Mesothelial cell of epicardium (in vitro differentiated cells): Measurements from ENCODE around the gene STK17A. TPM values are rescaled to one million over a fixed set of nuclear protein-coding genes. Genes with fewer than 3 reads are reported as not detected.

Source experiments
- DNase-seq, 2 experiments: peaks; one replicate each; pipeline ENCODE4 v3.0.0; 2021; ENCODE audit warnings: low spot score in 2 of 2; ENCODE audit not compliant: unreplicated experiment in 2 of 2
- H3K27ac Mint-ChIP-seq: 2 replicates; pipeline ENCODE4 v1.8.0; 2021; ENCODE audit warnings: mixed read lengths
- H3K27me3 Mint-ChIP-seq: 2 replicates; pipeline ENCODE4 v1.8.0; 2021; ENCODE audit warnings: low read depth, mixed read lengths
- H3K36me3 Mint-ChIP-seq: 2 replicates; pipeline ENCODE4 v1.8.0; 2021; ENCODE audit warnings: mixed read lengths
- H3K4me1 Mint-ChIP-seq: 2 replicates; pipeline ENCODE4 v1.8.0; 2021; ENCODE audit warnings: mixed read lengths
- H3K4me3 Mint-ChIP-seq: 2 replicates; pipeline ENCODE4 v1.8.0; 2021; ENCODE audit warnings: mild to moderate bottlenecking, moderate library complexity, mixed read lengths
- H3K9me3 Mint-ChIP-seq: 2 replicates; pipeline ENCODE4 v1.8.0; 2021; ENCODE audit warnings: mixed read lengths
- CTCF ChIP-seq: fragments of 200-600 bp; sonication (generic); IDR thresholded peaks from one replicate; pipeline ENCODE4 v1.5.0; 2021; ENCODE audit warnings: antibody characterized with exemption; ENCODE audit not compliant: unreplicated experiment
- total RNA-seq: library from RNA; stranded (reverse); gene quantifications from 3 replicates; pipeline ENCODE4 v1.2.1, GENCODE V29; 2021

STK17A gene
- total RNA-seq, 1 donor from 2014 or later: 9.3 TPM

DNA sequence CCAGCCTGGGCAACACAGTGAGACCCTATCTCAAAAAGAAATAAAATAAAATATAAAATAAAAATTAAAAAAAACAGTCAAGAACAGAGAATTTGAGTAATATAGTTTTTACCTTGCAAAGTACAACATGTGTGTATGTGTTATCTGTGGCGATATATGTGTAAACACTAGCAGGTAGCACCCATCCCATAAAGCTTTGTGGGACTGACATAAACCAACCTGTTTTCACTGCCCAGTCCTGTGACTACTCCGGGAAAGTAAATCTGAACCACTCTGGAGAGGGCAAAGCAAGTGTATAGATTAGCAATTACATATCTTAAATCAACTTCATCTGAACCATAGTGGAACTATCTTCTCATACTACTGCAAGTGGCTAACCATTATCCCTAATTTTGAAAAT is 74.1 kb downstream of the STK17A start:
- no peak for TF ChIP-seq CTCF
- Mint-ChIP-seq H3K9me3 (no peaks in the 10 kb centered on the region), H3K36me3 (peaks cover 19% of the 10 kb centered on the region), H3K4me1 (no peaks in the 10 kb centered on the region), H3K4me3 (no peak overlapping the region), H3K27ac (no peak overlapping the region), H3K27me3 (no peaks in the 10 kb centered on the region)
- no peak for DNase-seq

- Mint-ChIP-seq H3K27me3 (no peaks in the 10 kb centered on the region), H3K36me3 (peaks cover 21% of the 10 kb centered on the region), H3K9me3 (no peaks in the 10 kb centered on the region), H3K27ac (peak overlapping the region; percentile 23), H3K4me1 (no peaks in the 10 kb centered on the region), H3K4me3 (no peak overlapping the region)
- no peak for DNase-seq
- no peak for TF ChIP-seq CTCF
Observed at GRCh38 chr7:43658718-43659548, 76.0 kb downstream of the STK17A start.

GRCh38 chr7:43659549-43659896 is 76.6 kb downstream of the STK17A start:
- Mint-ChIP-seq H3K9me3 (no peaks in the 10 kb centered on the region), H3K4me1 (no peaks in the 10 kb centered on the region), H3K27ac (no peak overlapping the region), H3K36me3 (peaks cover 21% of the 10 kb centered on the region), H3K4me3 (no peak overlapping the region), H3K27me3 (no peaks in the 10 kb centered on the region)
- no peak for DNase-seq
- no peak for TF ChIP-seq CTCF

DNA sequence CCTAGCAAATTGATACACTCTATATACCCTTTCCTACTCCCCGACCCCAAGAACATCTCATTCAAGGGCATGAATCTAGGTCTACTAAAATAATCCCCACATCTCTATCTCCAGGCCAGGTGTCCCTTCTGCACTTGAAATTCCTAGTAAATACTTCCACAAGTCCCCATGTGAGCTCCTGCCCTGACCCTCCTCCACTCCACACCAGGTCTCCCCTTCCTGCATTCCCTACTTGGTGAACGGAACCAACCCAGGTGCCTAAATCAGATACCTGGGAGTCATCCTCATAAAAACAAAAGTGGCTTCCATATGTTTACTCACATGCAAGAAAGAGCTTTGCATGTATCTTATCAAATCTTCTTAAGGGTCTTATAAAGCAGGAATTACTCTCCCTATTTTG is 77.2 kb downstream of the STK17A start:
- TF ChIP-seq CTCF: no peak
- peaks cover 24% of the 10 kb centered on the region for H3K36me3 Mint-ChIP-seq
- DNase-seq: no peak
- no peak overlapping the region for H3K27ac Mint-ChIP-seq
- no peaks in the 10 kb centered on the region for H3K4me1 Mint-ChIP-seq
- H3K4me3 Mint-ChIP-seq: no peak overlapping the region
- no peaks in the 10 kb centered on the region for H3K27me3 Mint-ChIP-seq
- no peaks in the 10 kb centered on the region for H3K9me3 Mint-ChIP-seq

DNA sequence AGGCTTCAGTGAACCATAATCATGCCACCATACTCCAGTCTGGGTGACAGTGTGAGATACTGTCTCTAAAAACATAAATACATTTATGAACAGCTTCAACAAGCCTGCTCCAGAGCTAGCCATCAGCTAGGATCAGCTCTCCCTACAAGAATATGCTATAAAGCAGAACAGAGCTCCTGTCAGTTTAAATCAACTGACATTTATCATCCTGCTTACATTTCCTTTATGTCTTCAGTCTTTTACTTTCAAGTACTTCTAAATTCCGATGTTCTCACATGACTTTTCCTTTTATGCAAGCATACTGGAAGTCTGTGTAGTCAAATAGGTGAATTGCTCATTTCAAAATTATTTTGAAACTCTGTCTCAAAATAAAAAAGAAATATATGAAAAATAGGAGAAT is 81.8 kb downstream of the STK17A start:
- Mint-ChIP-seq H3K27ac (no peak overlapping the region), H3K4me3 (no peak overlapping the region), H3K27me3 (no peaks in the 10 kb centered on the region), H3K36me3 (peaks cover 41% of the 10 kb centered on the region), H3K4me1 (no peaks in the 10 kb centered on the region), H3K9me3 (peaks cover 18% of the 10 kb centered on the region)
- DNase-seq: no peak
- TF ChIP-seq CTCF: no peak

GRCh38 chr7:43666938-43667337 is 84.0 kb downstream of the STK17A start:
- peaks cover 47% of the 10 kb centered on the region for H3K36me3 Mint-ChIP-seq
- H3K27me3 Mint-ChIP-seq: no peaks in the 10 kb centered on the region
- H3K4me3 Mint-ChIP-seq: no peak overlapping the region
- peaks cover 27% of the 10 kb centered on the region for H3K9me3 Mint-ChIP-seq
- TF ChIP-seq CTCF: no peak
- H3K27ac Mint-ChIP-seq: no peak overlapping the region
- H3K4me1 Mint-ChIP-seq: no peaks in the 10 kb centered on the region
- DNase-seq: no peak
